Measurements from ENCODE around the gene NMBR.
A peak's percentile ranks its signal among the peaks of the same experiment; 100 is the strongest.
"Not testable (repeated sequence)": the region's sequence is repeated elsewhere in the genome, so short reads cannot be mapped to it uniquely, and the experiment has no call there.

Gene NMBR

DNA sequence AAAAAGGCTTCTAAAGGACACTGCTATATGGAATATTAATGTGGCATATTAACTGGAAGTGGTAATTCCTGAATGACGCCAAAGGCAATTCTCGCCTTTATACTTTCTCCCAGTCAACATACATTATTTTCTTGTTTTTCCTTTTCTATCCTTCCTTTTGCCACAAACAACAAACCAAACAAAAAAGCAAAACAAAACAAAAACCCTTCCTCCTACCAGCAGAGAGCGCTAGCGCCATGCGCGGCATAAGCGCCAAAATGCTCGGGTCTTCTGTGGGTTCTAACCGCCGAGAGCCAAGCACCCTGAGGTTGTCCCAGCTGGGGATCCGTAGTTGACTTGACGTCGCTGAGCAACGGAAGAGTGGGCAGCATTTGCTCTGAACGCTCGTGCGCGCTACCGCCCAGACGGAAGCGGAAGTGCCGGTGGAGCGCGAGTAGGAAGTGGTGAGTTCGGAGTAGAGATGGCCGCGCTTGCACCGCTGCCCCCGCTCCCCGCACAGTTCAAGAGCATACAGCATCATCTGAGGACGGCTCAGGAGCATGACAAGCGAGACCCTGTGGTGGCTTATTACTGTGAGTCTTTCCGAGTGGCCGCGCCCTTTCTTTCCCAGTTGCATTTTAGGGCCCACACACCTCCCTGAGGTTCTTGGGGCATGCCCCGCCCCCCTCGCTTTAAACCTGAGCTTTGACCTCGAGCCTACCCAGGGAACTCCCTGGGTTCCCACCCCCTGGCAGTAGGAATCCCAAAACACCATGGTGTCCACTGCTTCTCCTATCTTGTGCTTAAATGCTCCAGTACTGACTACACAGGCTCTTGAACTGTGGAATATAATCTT lies at the start of gene NMBR, which contains the start of gene VTA1:
Gene NMBR (minus strand): TSS at position 295 of the 835 bp plus-strand sequence. CDS start 58,464 bp downstream, outside the sequence.
Gene VTA1 (plus strand): TSS at position 436 of the 835 bp plus-strand sequence. CDS start 25 bp downstream, at position 461.
- Histone ChIP-seq H3K27ac (ENCODE audit: low read depth, low read length) (peak within 1 kb of the TSS; percentile 16), H3K4me3 (ENCODE audit: low read depth, low read length) (peak within 1 kb of the TSS; percentile 94), H3K4me1 (ENCODE audit: control insufficient read depth, insufficient read depth, low read length) (peaks cover 27% of the 10 kb centered on the region), H3K27me3 (ENCODE audit: control insufficient read depth, insufficient read depth, low read length) (no peaks in the 10 kb centered on the region), H3K36me3 (ENCODE audit: control insufficient read depth, insufficient read depth, low read length) (no peaks in the 10 kb centered on the region), H3K9ac (ENCODE audit: low read depth, low read length) (peak within 1 kb of the TSS; percentile 56), H3K9me3 (ENCODE audit: control insufficient read depth, insufficient read depth, low read length) (no peaks in the 10 kb centered on the region)

DNA sequence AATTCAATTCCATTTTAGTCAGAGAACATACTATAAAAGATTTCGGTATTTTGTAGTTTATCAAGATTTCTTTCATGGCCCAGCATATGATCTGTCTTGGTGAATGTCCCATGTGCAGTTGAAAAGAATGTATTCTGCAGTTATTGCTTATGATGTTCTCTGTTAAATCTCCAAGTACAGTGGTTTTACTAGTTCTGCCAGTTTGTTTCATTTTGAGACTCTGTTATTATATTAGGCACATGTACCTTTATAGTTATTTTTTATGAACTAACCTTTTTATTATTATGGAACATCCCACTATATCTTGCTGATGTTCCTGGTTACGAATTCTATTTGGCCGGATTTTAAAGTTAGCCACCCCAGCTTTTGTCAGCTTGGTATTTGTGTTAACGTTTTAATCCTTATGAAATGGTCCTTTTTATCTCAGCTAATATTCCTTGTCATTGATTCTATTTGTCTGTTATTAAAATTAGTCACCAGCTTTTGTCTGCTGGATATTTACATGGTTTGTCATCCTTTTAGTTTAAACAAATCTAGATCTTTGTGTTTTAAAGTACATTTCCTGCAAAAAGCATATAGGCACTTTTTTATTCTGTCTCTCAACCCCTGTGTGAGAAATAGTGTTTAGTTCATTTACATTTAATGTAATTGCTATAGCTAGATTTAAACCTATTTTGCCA lies 49.1 kb upstream of the NMBR start:
- Histone ChIP-seq H3K36me3 (ENCODE audit: control insufficient read depth, insufficient read depth, low read length) (peaks cover 30% of the 10 kb centered on the region), H3K4me3 (ENCODE audit: low read depth, low read length) (no peak overlapping the region), H3K27ac (ENCODE audit: low read depth, low read length) (no peak overlapping the region), H3K9me3 (ENCODE audit: control insufficient read depth, insufficient read depth, low read length) (no peaks in the 10 kb centered on the region), H3K4me1 (ENCODE audit: control insufficient read depth, insufficient read depth, low read length) (no peaks in the 10 kb centered on the region), H3K27me3 (ENCODE audit: control insufficient read depth, insufficient read depth, low read length) (no peaks in the 10 kb centered on the region), H3K9ac (ENCODE audit: low read depth, low read length) (no peak overlapping the region)

DNA sequence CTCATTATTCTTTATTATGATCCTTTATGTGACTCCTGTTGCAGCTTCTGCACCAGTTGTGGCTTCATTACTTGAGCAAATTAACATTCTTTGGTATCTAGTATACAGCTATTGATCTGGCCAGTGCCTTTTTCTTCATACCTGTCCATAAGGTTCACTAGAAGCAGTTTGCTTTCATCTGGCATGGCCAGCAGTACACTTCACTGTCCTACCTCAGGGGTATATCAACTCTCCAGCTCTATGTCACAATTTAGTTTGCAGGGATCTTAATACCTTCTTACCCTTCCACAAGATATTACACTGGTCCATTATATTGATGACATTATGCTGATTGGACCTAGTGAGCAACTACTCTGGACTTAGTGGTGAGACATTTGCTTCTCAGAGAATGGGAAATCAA lies 46.7 kb upstream of the NMBR start:
- Histone ChIP-seq H3K27me3 (ENCODE audit: control insufficient read depth, insufficient read depth, low read length) (no peaks in the 10 kb centered on the region), H3K36me3 (ENCODE audit: control insufficient read depth, insufficient read depth, low read length) (peaks cover 26% of the 10 kb centered on the region), H3K4me1 (ENCODE audit: control insufficient read depth, insufficient read depth, low read length) (no peaks in the 10 kb centered on the region), H3K9me3 (ENCODE audit: control insufficient read depth, insufficient read depth, low read length) (no peaks in the 10 kb centered on the region), H3K4me3 (ENCODE audit: low read depth, low read length) (no peak overlapping the region), H3K27ac (ENCODE audit: low read depth, low read length) (no peak overlapping the region), H3K9ac (ENCODE audit: low read depth, low read length) (no peak overlapping the region)

DNA sequence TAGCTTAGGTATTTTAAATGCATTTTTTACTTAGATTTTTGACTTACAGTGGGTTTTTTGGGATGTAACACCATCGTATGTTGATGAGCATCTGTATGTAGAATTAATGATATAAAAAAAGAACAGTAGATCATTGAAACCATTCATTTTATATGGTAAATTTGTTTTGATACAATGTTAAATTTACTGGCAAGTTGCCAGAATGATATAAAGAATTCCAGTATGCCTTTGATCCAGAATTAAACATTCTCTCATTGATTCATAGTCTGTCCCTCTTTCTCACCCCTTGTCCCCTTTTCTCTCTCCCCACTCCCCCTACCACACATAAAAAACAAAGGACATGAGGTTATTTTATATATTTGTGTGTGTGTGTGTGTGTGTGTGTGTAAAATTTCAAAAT lies 45.4 kb upstream of the NMBR start:
- no peaks in the 10 kb centered on the region for H3K9me3 ChIP-seq (ENCODE audit: control insufficient read depth, insufficient read depth, low read length)
- H3K36me3 ChIP-seq (ENCODE audit: control insufficient read depth, insufficient read depth, low read length): peaks cover 21% of the 10 kb centered on the region
- no peak overlapping the region for H3K4me3 ChIP-seq (ENCODE audit: low read depth, low read length)
- H3K27ac ChIP-seq (ENCODE audit: low read depth, low read length): no peak overlapping the region
- H3K27me3 ChIP-seq (ENCODE audit: control insufficient read depth, insufficient read depth, low read length): no peaks in the 10 kb centered on the region
- H3K9ac ChIP-seq (ENCODE audit: low read depth, low read length): no peak overlapping the region
- no peaks in the 10 kb centered on the region for H3K4me1 ChIP-seq (ENCODE audit: control insufficient read depth, insufficient read depth, low read length)

DNA sequence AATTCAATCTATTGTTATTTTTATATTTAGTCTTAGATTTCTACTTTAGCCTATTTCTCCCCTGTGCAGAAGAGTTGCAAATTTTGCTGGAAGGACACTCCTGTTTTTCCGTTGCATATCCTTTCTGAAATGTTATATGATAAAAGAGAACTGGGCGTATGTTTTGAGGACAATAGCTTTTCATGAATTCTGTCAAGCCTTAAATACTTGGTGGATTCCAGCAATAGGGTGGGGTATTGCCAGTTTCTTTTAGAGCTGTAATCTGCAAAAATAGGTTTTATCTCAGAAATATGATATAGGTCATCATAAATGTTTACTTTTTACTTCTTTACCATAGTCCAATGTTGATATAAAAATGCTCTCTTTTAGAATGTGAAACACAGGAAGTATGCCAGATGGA lies 42.1 kb upstream of the NMBR start:
- Histone ChIP-seq H3K36me3 (ENCODE audit: control insufficient read depth, insufficient read depth, low read length) (peaks cover 21% of the 10 kb centered on the region), H3K27ac (ENCODE audit: low read depth, low read length) (no peak overlapping the region), H3K27me3 (ENCODE audit: control insufficient read depth, insufficient read depth, low read length) (no peaks in the 10 kb centered on the region), H3K4me1 (ENCODE audit: control insufficient read depth, insufficient read depth, low read length) (no peaks in the 10 kb centered on the region), H3K9ac (ENCODE audit: low read depth, low read length) (no peak overlapping the region), H3K9me3 (ENCODE audit: control insufficient read depth, insufficient read depth, low read length) (no peaks in the 10 kb centered on the region), H3K4me3 (ENCODE audit: low read depth, low read length) (no peak overlapping the region)

DNA sequence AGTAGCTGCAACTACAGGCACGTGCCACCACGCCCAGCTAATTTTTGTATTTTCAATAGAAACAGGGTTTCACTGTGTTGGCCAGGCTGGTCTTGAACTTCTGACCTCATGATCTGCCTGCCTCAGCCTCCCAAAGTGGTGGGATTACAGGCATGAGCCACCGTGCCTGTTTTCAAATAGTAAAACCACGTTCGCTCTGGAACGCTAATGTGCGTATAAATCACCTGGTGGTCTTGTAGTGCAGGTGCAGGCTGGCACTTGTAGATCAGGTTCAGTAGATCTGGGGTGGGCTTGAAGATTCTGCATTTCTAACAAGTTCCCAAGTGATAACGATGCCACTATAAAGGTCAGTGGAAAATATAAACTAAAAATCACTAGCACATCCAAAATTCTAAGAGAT lies 41.4 kb upstream of the NMBR start:
- H3K4me1 ChIP-seq (ENCODE audit: control insufficient read depth, insufficient read depth, low read length); H3K27me3 ChIP-seq (ENCODE audit: control insufficient read depth, insufficient read depth, low read length); H3K9ac ChIP-seq (ENCODE audit: low read depth, low read length); H3K4me3 ChIP-seq (ENCODE audit: low read depth, low read length); H3K27ac ChIP-seq (ENCODE audit: low read depth, low read length); H3K9me3 ChIP-seq (ENCODE audit: control insufficient read depth, insufficient read depth, low read length): not testable (repeated sequence)
- peaks cover 21% of the 10 kb centered on the region for H3K36me3 ChIP-seq (ENCODE audit: control insufficient read depth, insufficient read depth, low read length)

DNA sequence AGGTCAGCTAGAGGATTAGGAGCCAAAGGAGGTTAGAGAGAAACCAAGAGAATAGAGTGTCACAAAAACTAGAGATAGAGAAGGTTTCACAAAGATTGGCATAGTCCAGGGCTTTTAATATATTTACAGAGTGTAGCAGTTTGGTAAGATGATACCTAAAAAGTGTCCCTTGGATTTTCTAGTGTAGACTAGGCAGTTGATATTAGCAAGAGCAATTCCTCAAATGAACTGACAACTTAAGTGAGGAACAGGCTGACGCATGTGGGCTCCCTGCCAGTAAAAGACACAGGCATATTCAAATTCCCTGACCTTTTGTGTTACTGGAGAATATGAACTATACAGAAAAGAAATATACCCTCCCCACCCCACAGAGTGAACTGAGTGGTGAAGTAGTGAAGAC lies 40.3 kb upstream of the NMBR start:
- no peaks in the 10 kb centered on the region for H3K9me3 ChIP-seq (ENCODE audit: control insufficient read depth, insufficient read depth, low read length)
- no peak overlapping the region for H3K27ac ChIP-seq (ENCODE audit: low read depth, low read length)
- H3K4me1 ChIP-seq (ENCODE audit: control insufficient read depth, insufficient read depth, low read length): no peaks in the 10 kb centered on the region
- no peak overlapping the region for H3K9ac ChIP-seq (ENCODE audit: low read depth, low read length)
- H3K4me3 ChIP-seq (ENCODE audit: low read depth, low read length): no peak overlapping the region
- peaks cover 21% of the 10 kb centered on the region for H3K36me3 ChIP-seq (ENCODE audit: control insufficient read depth, insufficient read depth, low read length)
- no peaks in the 10 kb centered on the region for H3K27me3 ChIP-seq (ENCODE audit: control insufficient read depth, insufficient read depth, low read length)

DNA sequence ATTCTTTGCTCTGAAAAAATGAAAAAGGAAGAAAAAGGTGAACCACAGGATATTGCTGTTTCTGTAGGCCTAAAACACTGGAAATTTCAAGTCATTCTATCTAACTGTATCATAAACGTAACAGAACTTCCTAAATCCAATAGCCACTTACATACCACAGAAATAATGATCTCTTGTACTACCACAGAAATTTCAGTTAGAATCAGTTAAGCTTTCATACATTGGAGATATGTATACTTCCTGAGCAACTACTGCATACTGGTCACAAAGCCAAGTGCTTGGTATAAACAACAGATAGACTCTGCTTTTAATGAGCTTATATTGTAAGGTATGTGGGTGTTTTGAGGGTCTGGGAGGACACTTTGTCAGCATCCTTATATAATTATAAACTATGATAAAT lies 38.7 kb upstream of the NMBR start:
- Histone ChIP-seq H3K4me3 (ENCODE audit: low read depth, low read length) (no peak overlapping the region), H3K27ac (ENCODE audit: low read depth, low read length) (no peak overlapping the region), H3K9ac (ENCODE audit: low read depth, low read length) (no peak overlapping the region), H3K27me3 (ENCODE audit: control insufficient read depth, insufficient read depth, low read length) (no peaks in the 10 kb centered on the region), H3K4me1 (ENCODE audit: control insufficient read depth, insufficient read depth, low read length) (no peaks in the 10 kb centered on the region), H3K36me3 (ENCODE audit: control insufficient read depth, insufficient read depth, low read length) (peaks cover 17% of the 10 kb centered on the region), H3K9me3 (ENCODE audit: control insufficient read depth, insufficient read depth, low read length) (no peaks in the 10 kb centered on the region)

DNA sequence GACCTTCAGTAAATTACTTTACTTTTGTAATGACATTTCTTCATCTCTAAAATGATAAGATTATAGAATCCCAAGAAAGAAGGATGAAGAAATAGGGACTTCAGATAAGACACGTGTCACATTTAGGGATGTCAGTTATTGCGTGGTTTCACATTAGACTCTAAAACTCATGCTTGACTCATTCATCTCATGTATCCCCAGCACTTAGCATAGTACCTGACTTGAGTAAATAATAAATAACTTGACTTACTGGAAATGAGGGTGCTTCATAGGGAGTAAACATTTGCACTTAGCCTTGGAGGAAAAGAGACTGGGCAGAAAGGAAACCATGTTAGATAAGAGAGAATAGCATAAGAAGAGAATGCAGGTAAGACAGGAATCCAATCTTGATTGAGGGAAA lies 37.4 kb upstream of the NMBR start:
- no peaks in the 10 kb centered on the region for H3K27me3 ChIP-seq (ENCODE audit: control insufficient read depth, insufficient read depth, low read length)
- no peaks in the 10 kb centered on the region for H3K4me1 ChIP-seq (ENCODE audit: control insufficient read depth, insufficient read depth, low read length)
- H3K4me3 ChIP-seq (ENCODE audit: low read depth, low read length): no peak overlapping the region
- H3K9ac ChIP-seq (ENCODE audit: low read depth, low read length): no peak overlapping the region
- H3K9me3 ChIP-seq (ENCODE audit: control insufficient read depth, insufficient read depth, low read length): no peaks in the 10 kb centered on the region
- no peak overlapping the region for H3K27ac ChIP-seq (ENCODE audit: low read depth, low read length)
- H3K36me3 ChIP-seq (ENCODE audit: control insufficient read depth, insufficient read depth, low read length): peaks cover 6% of the 10 kb centered on the region; the same call in 1 of the 2 replicates

DNA sequence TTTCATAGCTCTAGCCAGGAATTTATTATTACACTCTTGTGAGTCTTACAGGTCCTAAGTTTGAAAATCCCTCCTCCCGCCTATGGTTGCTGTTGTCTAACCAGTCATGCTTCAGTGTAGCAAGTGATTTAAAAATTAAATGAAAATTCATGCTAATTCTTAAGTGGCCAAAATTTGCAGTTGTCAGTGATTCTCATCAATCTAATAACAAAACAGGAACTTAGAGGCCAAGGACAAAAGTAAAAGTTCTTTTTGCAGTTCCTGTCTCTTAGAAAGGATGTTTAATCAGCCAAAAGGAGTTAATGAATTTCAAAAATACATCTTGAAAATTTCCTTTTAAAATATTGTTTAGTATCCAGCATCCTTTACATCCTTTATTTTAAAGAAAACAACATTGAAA lies 36.4 kb upstream of the NMBR start:
- Histone ChIP-seq H3K4me3 (ENCODE audit: low read depth, low read length) (no peak overlapping the region), H3K4me1 (ENCODE audit: control insufficient read depth, insufficient read depth, low read length) (no peaks in the 10 kb centered on the region), H3K9me3 (ENCODE audit: control insufficient read depth, insufficient read depth, low read length) (no peaks in the 10 kb centered on the region), H3K27ac (ENCODE audit: low read depth, low read length) (no peak overlapping the region), H3K9ac (ENCODE audit: low read depth, low read length) (no peak overlapping the region), H3K27me3 (ENCODE audit: control insufficient read depth, insufficient read depth, low read length) (no peaks in the 10 kb centered on the region), H3K36me3 (ENCODE audit: control insufficient read depth, insufficient read depth, low read length) (no peaks in the 10 kb centered on the region; the same call in 1 of the 2 replicates)

DNA sequence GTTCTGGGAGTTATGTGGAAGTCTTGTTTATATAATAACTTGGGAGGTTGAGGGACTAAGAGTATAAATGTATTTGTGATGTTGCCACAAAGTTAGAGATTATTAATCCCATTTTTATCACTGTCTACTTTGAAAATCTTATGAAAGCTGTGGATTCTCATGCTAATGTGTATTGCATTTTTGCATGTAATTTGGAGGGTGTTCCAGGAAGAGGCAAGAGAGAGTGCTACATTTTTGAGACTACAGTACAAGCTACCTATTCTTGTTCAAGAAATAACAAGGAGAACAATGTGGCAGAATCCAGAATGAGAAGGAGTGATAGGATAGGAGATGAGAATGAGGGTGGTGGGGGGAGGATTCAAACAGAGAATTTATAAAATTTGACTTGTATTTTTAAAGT lies 35.1 kb upstream of the NMBR start:
- Histone ChIP-seq H3K4me3 (ENCODE audit: low read depth, low read length) (no peak overlapping the region), H3K9ac (ENCODE audit: low read depth, low read length) (no peak overlapping the region), H3K27ac (ENCODE audit: low read depth, low read length) (no peak overlapping the region), H3K27me3 (ENCODE audit: control insufficient read depth, insufficient read depth, low read length) (no peaks in the 10 kb centered on the region), H3K4me1 (ENCODE audit: control insufficient read depth, insufficient read depth, low read length) (no peaks in the 10 kb centered on the region), H3K36me3 (ENCODE audit: control insufficient read depth, insufficient read depth, low read length) (peaks cover 8% of the 10 kb centered on the region), H3K9me3 (ENCODE audit: control insufficient read depth, insufficient read depth, low read length) (no peaks in the 10 kb centered on the region)
